CD14-positive monocyte (primary cell): ENCODE data around the gene TANC1. TPM values are rescaled to one million over a fixed set of nuclear protein-coding genes. Genes with fewer than 3 reads are reported as not detected.

Experiments used
- DNase-seq, 3 donors: peaks; one replicate each; pipeline ENCODE4 v3.0.0-alpha.2; 2011 to 2022
- H2AFZ ChIP-seq: 2 replicates; pipeline ENCODE4 v1.6.0; 2012; ENCODE audit warnings: mild to moderate bottlenecking, low read depth, low read length, inconsistent platforms; ENCODE audit not compliant: insufficient read depth, poor library complexity, severe bottlenecking
- H3K27ac ChIP-seq, 2 donors: 1 replicate in 1 of 2; 2 replicates in 1 of 2; pipeline ENCODE4 v1.5.1; 2012 to 2013; ENCODE audit warnings: low read length in 2 of 2, control low read depth in 1 of 2, inconsistent platforms in 1 of 2, low read depth in 1 of 2, mild to moderate bottlenecking in 1 of 2
- H3K27me3 ChIP-seq, 2 donors: one replicate each; pipeline versions ENCODE4 v1.6.0 to v1.6.1; 2011 to 2013; ENCODE audit warnings: low read length in 2 of 2; ENCODE audit not compliant: control insufficient read depth in 2 of 2, insufficient read depth in 2 of 2
- H3K36me3 ChIP-seq, 2 donors: replicated peaks in 1 of 2; 1 replicate in 1 of 2; 2 replicates in 1 of 2; pipeline versions ENCODE4 v1.5.1 to v1.6.1; 2012 to 2013; ENCODE audit warnings: low read length in 2 of 2, control low read depth in 1 of 2, inconsistent platforms in 1 of 2, mild to moderate bottlenecking in 1 of 2; ENCODE audit not compliant: insufficient read depth in 2 of 2, control insufficient read depth in 1 of 2
- H3K4me1 ChIP-seq, 2 donors: 1 replicate in 1 of 2; 2 replicates in 1 of 2; pipeline versions ENCODE4 v1.5.1 to v1.6.1; 2012 to 2013; ENCODE audit warnings: low read length in 2 of 2, control low read depth in 1 of 2, inconsistent platforms in 1 of 2, mild to moderate bottlenecking in 1 of 2, moderate library complexity in 1 of 2; ENCODE audit not compliant: insufficient read depth in 2 of 2, control insufficient read depth in 1 of 2
- H3K4me2 ChIP-seq: replicated peaks from 2 replicates; pipeline ENCODE3; 2012; ENCODE audit warnings: low read length, moderate library complexity, mild to moderate bottlenecking; ENCODE audit not compliant: poor library complexity, severe bottlenecking; ENCODE audit errors: extremely low read depth
- H3K4me3 ChIP-seq, 3 experiments: fragments of 200-600 bp in 1 of 3; sonication (generic) in 1 of 3; replicated peaks in 1 of 3; 1 replicate in 2 of 3; 2 replicates in 1 of 3; pipeline ENCODE4 v1.5.1; 2011 to 2013; ENCODE audit warnings: low read length in 3 of 3, mild to moderate bottlenecking in 3 of 3, control low read depth in 2 of 3, low read depth in 2 of 3, inconsistent platforms in 1 of 3, moderate library complexity in 1 of 3
- H3K79me2 ChIP-seq: 2 replicates; pipeline ENCODE4 v1.6.0; 2012; ENCODE audit warnings: mild to moderate bottlenecking, control low read depth, inconsistent platforms, low read length, moderate library complexity; ENCODE audit not compliant: insufficient read depth
- H3K9ac ChIP-seq: 2 replicates; pipeline ENCODE4 v1.6.0; 2017; ENCODE audit warnings: low read length, mild to moderate bottlenecking; ENCODE audit not compliant: insufficient read depth, poor library complexity, severe bottlenecking
- H3K9me3 ChIP-seq, 2 donors: replicated peaks in 1 of 2; 1 replicate in 1 of 2; 2 replicates in 1 of 2; pipeline versions ENCODE4 v1.5.1 to v1.6.1; 2012 to 2013; ENCODE audit warnings: low read length in 2 of 2, control low read depth in 1 of 2; ENCODE audit not compliant: control insufficient read depth in 1 of 2, insufficient read depth in 1 of 2
- H4K20me1 ChIP-seq: 2 replicates; pipeline ENCODE4 v1.6.0; 2012; ENCODE audit warnings: mild to moderate bottlenecking, low read length, control low read depth, moderate library complexity; ENCODE audit not compliant: insufficient read depth
- H3K27ac Mint-ChIP-seq, 7 donors: one replicate each; pipeline ENCODE4 v1.8.0; 2020; ENCODE audit warnings: mild to moderate bottlenecking in 7 of 7, mixed read lengths in 7 of 7, moderate library complexity in 6 of 7, inconsistent platforms in 2 of 7
- H3K27me3 Mint-ChIP-seq, 3 donors: one replicate each; pipeline ENCODE4 v1.8.0; 2021 to 2022; ENCODE audit warnings: low read depth in 3 of 3, mild to moderate bottlenecking in 3 of 3, mixed read lengths in 3 of 3, moderate library complexity in 3 of 3, inconsistent platforms in 1 of 3
- H3K36me3 Mint-ChIP-seq, 2 donors: one replicate each; pipeline ENCODE4 v1.8.0; 2020; ENCODE audit warnings: mixed read lengths in 2 of 2, inconsistent platforms in 1 of 2, mild to moderate bottlenecking in 1 of 2
- H3K4me1 Mint-ChIP-seq: one replicate; pipeline ENCODE4 v1.8.0; 2020; ENCODE audit warnings: mild to moderate bottlenecking, mixed read lengths
- H3K4me3 Mint-ChIP-seq, 2 donors: one replicate each; pipeline ENCODE4 v1.8.0; 2020; ENCODE audit warnings: mild to moderate bottlenecking in 2 of 2, mixed read lengths in 2 of 2, moderate library complexity in 1 of 2
- H3K9me3 Mint-ChIP-seq, 7 donors: one replicate each; pipeline ENCODE4 v1.8.0; 2020 to 2022; ENCODE audit warnings: mixed read lengths in 7 of 7, mild to moderate bottlenecking in 6 of 7, moderate library complexity in 6 of 7, inconsistent platforms in 2 of 7
- whole genome bisulfite sequencing: methylation state at CpG from one replicate; pipeline ENCODE4 v1.1.5; 2013; ENCODE audit warnings: missing lambda C conversion rate; ENCODE audit not compliant: insufficient coverage; 5-methylcytosine and 5-hydroxymethylcytosine counted together
- intact Hi-C, 2 donors: fragments of 100-400 bp; cut with micrococcal nuclease; formaldehyde crosslinking; loops; one replicate each; pipeline versions ENCODE4 v1.15.0 to v1.15.1; 2023
- polyA plus RNA-seq, 3 donors: library from polyadenylated mRNA; depleted of rRNA in 1 of 3; unstranded in 2 of 3; stranded (reverse) in 1 of 3; fragments of 300-500 nt in 2 of 3; fragments of >200 nt in 1 of 3; fragmentation: Illumina TruSeq in 2 of 3; gene quantifications; 1 replicate in 2 of 3; 2 replicates in 1 of 3; pipeline ENCODE4 v1.2.3, GENCODE V29; 2012 to 2021
- TF ChIP-seq, protein P1 (sequence below): fragments of 200-600 bp; IDR thresholded peaks from one replicate; pipeline ENCODE4 v1.8.0; 2022; ENCODE audit warnings: antibody characterized with exemption, mild to moderate bottlenecking

Gene TANC1
- polyA plus RNA-seq, 3 donors = 0.04 TPM; not detected in 2

- Histone ChIP-seq H3K4me1 (no peaks in the 10 kb centered on the region), H3K4me3 (no peak overlapping the region), H3K9me3 (no peaks in the 10 kb centered on the region), H3K27me3 (no peaks in the 10 kb centered on the region), H3K9ac (no peak overlapping the region), H3K27ac (no peak overlapping the region), H3K36me3 (no peaks in the 10 kb centered on the region), H3K4me2 (no peak overlapping the region), H4K20me1 (no peaks in the 10 kb centered on the region), H2AFZ (no peak overlapping the region), H3K79me2 (no peaks in the 10 kb centered on the region)
- Mint-ChIP-seq H3K9me3 (no peaks in the 10 kb centered on the region), H3K27ac (no peak overlapping the region), H3K27me3 (peaks cover 0 to 4% (median under 1%) of the 10 kb centered on the region in 3 donors), H3K36me3 (no peaks in the 10 kb centered on the region), H3K4me3 (no peak overlapping the region), H3K4me1 (no peaks in the 10 kb centered on the region)
- DNase-seq = no peak
- TF ChIP-seq, protein P1, sequence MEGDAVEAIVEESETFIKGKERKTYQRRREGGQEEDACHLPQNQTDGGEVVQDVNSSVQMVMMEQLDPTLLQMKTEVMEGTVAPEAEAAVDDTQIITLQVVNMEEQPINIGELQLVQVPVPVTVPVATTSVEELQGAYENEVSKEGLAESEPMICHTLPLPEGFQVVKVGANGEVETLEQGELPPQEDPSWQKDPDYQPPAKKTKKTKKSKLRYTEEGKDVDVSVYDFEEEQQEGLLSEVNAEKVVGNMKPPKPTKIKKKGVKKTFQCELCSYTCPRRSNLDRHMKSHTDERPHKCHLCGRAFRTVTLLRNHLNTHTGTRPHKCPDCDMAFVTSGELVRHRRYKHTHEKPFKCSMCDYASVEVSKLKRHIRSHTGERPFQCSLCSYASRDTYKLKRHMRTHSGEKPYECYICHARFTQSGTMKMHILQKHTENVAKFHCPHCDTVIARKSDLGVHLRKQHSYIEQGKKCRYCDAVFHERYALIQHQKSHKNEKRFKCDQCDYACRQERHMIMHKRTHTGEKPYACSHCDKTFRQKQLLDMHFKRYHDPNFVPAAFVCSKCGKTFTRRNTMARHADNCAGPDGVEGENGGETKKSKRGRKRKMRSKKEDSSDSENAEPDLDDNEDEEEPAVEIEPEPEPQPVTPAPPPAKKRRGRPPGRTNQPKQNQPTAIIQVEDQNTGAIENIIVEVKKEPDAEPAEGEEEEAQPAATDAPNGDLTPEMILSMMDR = no peak
- intact Hi-C loops = no loop called here
- 89% methylated on average over 3 of the region's 5 CpGs for WGBS
Observed at GRCh38 chr2:159176555-159176954, 208.1 kb downstream of the TANC1 start.

DNA sequence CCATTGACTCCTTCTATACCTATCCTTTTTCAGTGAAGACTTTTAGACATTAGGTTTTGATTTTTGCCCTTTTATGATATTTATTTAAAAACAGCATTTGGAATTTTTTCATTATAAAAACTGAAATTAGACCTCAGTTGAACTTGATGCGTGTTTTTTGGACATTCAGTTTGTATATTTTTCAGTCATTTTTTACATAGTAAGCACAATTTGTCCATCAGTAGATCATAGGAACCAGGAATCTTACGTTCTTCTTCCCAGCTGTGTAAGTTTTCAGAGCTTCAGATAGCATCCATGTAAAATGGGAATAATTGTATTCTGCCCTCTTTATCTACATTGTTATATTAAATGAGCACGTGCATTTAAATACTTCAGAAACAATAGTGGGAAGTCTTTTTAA, 208.9 kb downstream of the TANC1 start:
- H3K4me2 ChIP-seq = no peak overlapping the region
- H3K9ac ChIP-seq = no peak overlapping the region
- no peak for DNase-seq
- H3K27me3 ChIP-seq = no peaks in the 10 kb centered on the region
- H3K9me3 ChIP-seq = no peaks in the 10 kb centered on the region
- H3K9me3 Mint-ChIP-seq = no peaks in the 10 kb centered on the region
- no peak overlapping the region for H3K4me3 ChIP-seq
- H3K4me1 Mint-ChIP-seq = no peaks in the 10 kb centered on the region
- H3K27ac Mint-ChIP-seq = no peak overlapping the region
- H3K27me3 Mint-ChIP-seq = peaks cover 0 to 4% (median 1%) of the 10 kb centered on the region in 3 donors
- H3K4me1 ChIP-seq = no peaks in the 10 kb centered on the region
- H3K4me3 Mint-ChIP-seq = no peak overlapping the region
- no peak overlapping the region for H3K27ac ChIP-seq
- H4K20me1 ChIP-seq = no peaks in the 10 kb centered on the region
- H3K79me2 ChIP-seq = no peaks in the 10 kb centered on the region
- H3K36me3 ChIP-seq = no peaks in the 10 kb centered on the region
- TF ChIP-seq, protein P1 = no peak
- no peak overlapping the region for H2AFZ ChIP-seq
- intact Hi-C loops = no loop called here
- H3K36me3 Mint-ChIP-seq = no peaks in the 10 kb centered on the region
- no CpG with 5 or more reads among the region's 3 CpGs for WGBS
